Measurements from ENCODE around the gene CARD19. TPM values are rescaled to one million over a fixed set of nuclear protein-coding genes. Genes with fewer than 3 reads are reported as not detected.
"Not testable (repeated sequence)": the region's sequence is repeated elsewhere in the genome, so short reads cannot be mapped to it uniquely, and the experiment has no call there.

CARD19 gene
- total RNA-seq, 1 donor from 2014 or later: 15.6 TPM

DNA sequence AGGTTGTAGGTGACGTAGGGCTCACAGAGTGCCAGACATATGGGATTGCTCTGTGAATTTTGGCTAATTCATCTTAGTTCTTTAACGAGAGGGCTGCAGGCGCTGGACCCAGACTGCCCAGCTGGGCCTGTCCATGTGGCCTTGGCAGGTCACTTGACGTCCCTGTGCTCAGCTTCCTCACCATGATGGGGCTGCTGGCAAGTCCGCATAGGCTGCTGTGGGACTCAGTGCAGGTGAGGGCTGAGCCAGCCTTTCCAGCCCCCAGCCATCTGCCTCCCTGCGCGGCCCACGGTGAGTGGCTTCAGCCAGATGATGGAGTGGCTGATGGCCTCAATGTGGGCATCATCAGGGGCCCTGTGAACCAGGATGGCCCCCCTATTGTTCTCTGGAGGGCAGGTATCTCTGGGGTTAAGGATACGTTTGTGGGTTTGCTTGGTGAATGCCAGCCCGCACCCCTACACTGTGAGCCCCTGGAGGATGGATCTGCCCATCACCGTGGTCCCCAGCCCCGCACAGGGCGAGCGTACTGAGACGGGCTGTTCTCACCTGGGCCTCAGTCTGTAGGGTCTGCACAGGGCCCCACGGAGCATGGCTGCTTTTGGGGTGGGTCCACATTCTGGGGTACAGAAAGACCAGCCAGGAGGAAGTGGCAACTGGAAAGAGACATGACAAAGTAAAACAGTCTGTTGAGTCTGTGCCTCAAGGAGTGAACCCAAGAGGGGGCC, 3.7 kb downstream of the CARD19 start:
- Mint-ChIP-seq H3K4me1 (peaks cover 43% of the 10 kb centered on the region), H3K27ac (no peak overlapping the region), H3K27me3 (no peaks in the 10 kb centered on the region), H3K4me3 (no peak overlapping the region), H3K36me3 (ENCODE audit: low read depth) (peaks cover 12% of the 10 kb centered on the region), H3K9me3 (no peaks in the 10 kb centered on the region)
- ChIA-PET CTCF (interaction anchor here (1.2 to 2.3 kb wide), 2 partner anchors 9 to 143 kb away, joined by 3 to 9 read pairs; no protein-coding TSS in a partner anchor), POLR2A (interaction anchor here (1.2 to 1.9 kb wide), 2 partner anchors 9 to 136 kb away, joined by 5 to 6 read pairs; no protein-coding TSS in a partner anchor)
- TF ChIP-seq, protein P1, sequence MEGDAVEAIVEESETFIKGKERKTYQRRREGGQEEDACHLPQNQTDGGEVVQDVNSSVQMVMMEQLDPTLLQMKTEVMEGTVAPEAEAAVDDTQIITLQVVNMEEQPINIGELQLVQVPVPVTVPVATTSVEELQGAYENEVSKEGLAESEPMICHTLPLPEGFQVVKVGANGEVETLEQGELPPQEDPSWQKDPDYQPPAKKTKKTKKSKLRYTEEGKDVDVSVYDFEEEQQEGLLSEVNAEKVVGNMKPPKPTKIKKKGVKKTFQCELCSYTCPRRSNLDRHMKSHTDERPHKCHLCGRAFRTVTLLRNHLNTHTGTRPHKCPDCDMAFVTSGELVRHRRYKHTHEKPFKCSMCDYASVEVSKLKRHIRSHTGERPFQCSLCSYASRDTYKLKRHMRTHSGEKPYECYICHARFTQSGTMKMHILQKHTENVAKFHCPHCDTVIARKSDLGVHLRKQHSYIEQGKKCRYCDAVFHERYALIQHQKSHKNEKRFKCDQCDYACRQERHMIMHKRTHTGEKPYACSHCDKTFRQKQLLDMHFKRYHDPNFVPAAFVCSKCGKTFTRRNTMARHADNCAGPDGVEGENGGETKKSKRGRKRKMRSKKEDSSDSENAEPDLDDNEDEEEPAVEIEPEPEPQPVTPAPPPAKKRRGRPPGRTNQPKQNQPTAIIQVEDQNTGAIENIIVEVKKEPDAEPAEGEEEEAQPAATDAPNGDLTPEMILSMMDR (IDR thresholded peaks at IDR 0.05): no peak
- intact Hi-C loops (cut with micrococcal nuclease): loop anchor here (10.0 kb wide), 1 partner anchor 355 kb away; the partner anchor contains the start of genes FAM120A and FAM120AOS
- DNase-seq (no peak), ATAC-seq (ENCODE audit: low read depth) (no peak)

DNA sequence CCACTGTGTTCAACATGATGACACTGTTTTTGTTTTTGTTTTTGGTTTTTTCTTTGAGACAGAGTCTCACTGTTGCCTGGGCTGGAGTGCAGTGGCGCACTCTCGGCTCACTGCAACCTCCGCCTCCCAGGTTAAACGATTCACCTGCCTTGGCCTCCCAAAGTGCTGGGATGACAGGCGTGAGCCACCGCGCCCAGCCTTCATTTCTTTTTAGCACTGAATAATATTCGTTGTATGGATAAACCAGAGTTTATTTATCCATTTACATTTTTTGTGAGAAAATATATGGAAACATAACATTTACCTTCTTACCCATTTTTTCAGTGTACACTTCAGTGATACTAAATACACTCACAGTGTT, 4.2 kb downstream of the CARD19 start:
- H3K27me3 Mint-ChIP-seq: no peaks in the 10 kb centered on the region
- CTCF ChIA-PET: no interaction called here
- H3K4me1 Mint-ChIP-seq: peaks cover 38% of the 10 kb centered on the region
- POLR2A ChIA-PET: no interaction called here
- peaks cover 16% of the 10 kb centered on the region for H3K36me3 Mint-ChIP-seq (ENCODE audit: low read depth)
- H3K27ac Mint-ChIP-seq: no peak overlapping the region
- no peak for DNase-seq
- H3K4me3 Mint-ChIP-seq: no peak overlapping the region
- TF ChIP-seq, protein P1 (IDR thresholded peaks at IDR 0.05): no peak
- no peaks in the 10 kb centered on the region for H3K9me3 Mint-ChIP-seq
- no peak for ATAC-seq (ENCODE audit: low read depth)
- intact Hi-C loops (cut with micrococcal nuclease): no loop called here

DNA sequence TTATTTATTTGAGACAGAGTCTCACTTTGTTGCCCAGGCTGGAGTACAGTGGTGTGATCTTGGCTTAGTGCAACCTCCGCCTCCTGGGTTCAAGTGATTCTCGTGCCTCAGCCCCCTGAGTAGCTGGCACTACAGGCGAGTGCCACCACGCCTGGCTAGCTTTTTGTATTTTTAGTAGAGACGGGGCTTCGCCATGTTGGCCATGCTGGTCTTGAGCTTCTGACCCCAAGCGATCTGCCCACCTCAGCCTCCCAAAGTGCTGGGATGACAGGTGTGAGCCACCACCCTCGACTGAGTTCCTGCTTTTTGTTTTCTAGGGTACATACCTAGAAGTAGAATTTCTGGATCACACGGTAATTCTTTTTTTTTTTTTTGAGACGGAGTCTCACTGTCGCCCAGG, 5.1 kb downstream of the CARD19 start:
- H3K9me3 Mint-ChIP-seq; H3K27ac Mint-ChIP-seq; H3K4me3 Mint-ChIP-seq; CTCF ChIA-PET; DNase-seq; ATAC-seq (ENCODE audit: low read depth); POLR2A ChIA-PET; H3K27me3 Mint-ChIP-seq; intact Hi-C loops (cut with micrococcal nuclease): not testable (repeated sequence)
- H3K4me1 Mint-ChIP-seq: peaks cover 39% of the 10 kb centered on the region
- peaks cover 19% of the 10 kb centered on the region for H3K36me3 Mint-ChIP-seq (ENCODE audit: low read depth)

DNA sequence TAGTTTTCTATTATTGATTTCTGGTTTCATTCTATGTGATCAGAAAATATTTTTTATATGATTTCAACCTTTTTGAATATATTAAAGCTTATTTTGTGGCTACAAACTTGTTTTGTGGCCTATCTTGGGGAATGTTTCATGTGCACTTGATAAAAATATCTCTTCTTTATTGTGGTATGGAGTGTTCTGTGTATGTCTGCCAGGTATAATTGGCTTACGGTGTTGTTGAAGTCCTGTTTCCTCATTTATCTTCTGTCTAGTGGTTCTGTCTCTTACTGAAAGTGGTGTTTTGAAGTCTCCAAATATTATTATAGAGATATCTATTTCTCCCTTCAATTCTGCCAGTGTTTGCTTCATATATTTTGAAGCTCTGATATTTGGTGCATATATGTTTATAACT, 9.6 kb downstream of the CARD19 start:
- TF ChIP-seq, protein P1 (IDR thresholded peaks at IDR 0.05): no peak
- no peaks in the 10 kb centered on the region for H3K27me3 Mint-ChIP-seq
- DNase-seq: no peak
- intact Hi-C loops (cut with micrococcal nuclease): no loop called here
- no peaks in the 10 kb centered on the region for H3K9me3 Mint-ChIP-seq
- no peak overlapping the region for H3K4me3 Mint-ChIP-seq
- ChIA-PET POLR2A (no interaction called here), CTCF (interaction anchor here (0.7 to 4.2 kb wide), 3 partner anchors 13 to 452 kb away, joined by 3 to 27 read pairs (median 4); no protein-coding TSS in a partner anchor)
- peaks cover 20% of the 10 kb centered on the region for H3K4me1 Mint-ChIP-seq
- ATAC-seq (ENCODE audit: low read depth): no peak
- no peak overlapping the region for H3K27ac Mint-ChIP-seq
- H3K36me3 Mint-ChIP-seq (ENCODE audit: low read depth): peaks cover 21% of the 10 kb centered on the region

DNA sequence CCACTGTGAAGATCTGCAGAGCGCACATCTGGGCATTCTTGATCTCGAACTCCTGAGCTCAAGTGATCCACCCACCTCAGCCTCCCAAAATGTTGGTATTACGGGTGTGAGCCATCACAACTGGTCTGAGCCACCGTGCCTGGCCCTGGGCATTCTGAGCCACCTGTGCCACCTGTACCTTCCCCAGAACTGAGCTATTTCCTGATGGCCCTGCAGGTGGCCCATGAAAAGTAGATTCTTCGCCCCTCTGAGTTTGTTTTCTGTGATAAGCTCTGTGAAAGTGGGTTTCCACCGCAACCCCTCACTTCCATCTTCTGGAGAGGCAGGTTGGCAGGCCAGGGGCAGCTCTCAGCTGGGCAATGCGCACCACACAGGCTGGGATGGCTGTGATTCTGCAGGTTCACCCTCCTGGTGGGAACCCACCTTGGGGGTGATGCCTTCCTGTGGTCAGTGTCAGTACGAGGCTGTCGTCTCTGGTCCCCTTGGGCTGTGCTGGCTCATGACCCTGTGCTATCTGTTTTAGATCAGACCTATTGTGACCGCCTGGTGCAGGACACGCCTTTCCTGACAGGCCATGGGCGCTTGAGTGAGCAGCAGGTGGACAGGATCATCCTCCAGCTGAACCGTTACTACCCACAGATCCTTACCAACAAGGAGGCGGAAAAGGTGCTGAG, 11.3 kb downstream of the CARD19 start:
- peaks cover 24% of the 10 kb centered on the region for H3K36me3 Mint-ChIP-seq (ENCODE audit: low read depth)
- H3K4me1 Mint-ChIP-seq: peaks cover 28% of the 10 kb centered on the region
- ChIA-PET CTCF (interaction anchor here (3.2 to 4.2 kb wide), 2 partner anchors 12 to 459 kb away, joined by 12 to 27 read pairs; no protein-coding TSS in a partner anchor), POLR2A (interaction anchor here (0.7 to 2.8 kb wide), 3 partner anchors 11 to 459 kb away, joined by 4 to 11 read pairs (median 4); partner anchors contain the start of gene CARD19)
- intact Hi-C loops (cut with micrococcal nuclease): no loop called here
- DNase-seq: no peak
- no peak overlapping the region for H3K27ac Mint-ChIP-seq
- no peak overlapping the region for H3K4me3 Mint-ChIP-seq
- H3K9me3 Mint-ChIP-seq: no peaks in the 10 kb centered on the region
- TF ChIP-seq, protein P1 (IDR thresholded peaks at IDR 0.05): no peak
- H3K27me3 Mint-ChIP-seq: no peaks in the 10 kb centered on the region
- no peak for ATAC-seq (ENCODE audit: low read depth)
